C4-2B (cell line): ENCODE results near the gene TMEM151A.

Source experiments
- ZFX ChIP-seq: fragments of 450-650 bp; IDR thresholded peaks from 2 replicates; pipeline ENCODE4 v1.6.1; 2017
- TF ChIP-seq, protein P1 (sequence below): fragments of 450-650 bp; conservative IDR thresholded peaks from 2 replicates; pipeline ENCODE4 v1.5.1; 2017; ENCODE audit warnings: mild to moderate bottlenecking

DNA sequence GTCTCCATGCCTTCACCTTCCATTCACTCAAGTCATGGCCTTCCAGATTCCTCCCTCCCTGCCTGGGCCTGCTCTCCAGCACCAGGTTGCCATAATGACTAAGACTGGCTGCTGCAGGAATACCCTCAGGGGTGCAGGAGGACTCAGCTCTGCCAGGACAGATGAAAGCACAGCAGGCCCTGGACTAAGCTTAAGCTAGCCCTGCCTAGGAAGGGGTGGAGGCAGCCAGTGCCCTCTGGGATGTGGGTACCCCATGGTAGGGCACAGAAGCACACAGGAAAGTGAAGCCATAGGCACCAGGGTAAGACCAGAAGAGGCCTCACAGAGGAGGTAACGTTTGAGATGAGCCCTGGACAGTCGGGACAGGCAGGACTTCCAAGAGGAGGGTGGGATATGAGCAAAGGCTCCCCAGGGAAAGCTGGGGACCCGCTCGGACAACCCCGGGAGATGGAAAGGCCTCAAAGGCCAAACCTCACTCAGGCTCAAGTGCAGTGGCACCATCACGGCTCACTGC, 47.5 kb downstream of the TMEM151A start:
- TF ChIP-seq, protein P1, sequence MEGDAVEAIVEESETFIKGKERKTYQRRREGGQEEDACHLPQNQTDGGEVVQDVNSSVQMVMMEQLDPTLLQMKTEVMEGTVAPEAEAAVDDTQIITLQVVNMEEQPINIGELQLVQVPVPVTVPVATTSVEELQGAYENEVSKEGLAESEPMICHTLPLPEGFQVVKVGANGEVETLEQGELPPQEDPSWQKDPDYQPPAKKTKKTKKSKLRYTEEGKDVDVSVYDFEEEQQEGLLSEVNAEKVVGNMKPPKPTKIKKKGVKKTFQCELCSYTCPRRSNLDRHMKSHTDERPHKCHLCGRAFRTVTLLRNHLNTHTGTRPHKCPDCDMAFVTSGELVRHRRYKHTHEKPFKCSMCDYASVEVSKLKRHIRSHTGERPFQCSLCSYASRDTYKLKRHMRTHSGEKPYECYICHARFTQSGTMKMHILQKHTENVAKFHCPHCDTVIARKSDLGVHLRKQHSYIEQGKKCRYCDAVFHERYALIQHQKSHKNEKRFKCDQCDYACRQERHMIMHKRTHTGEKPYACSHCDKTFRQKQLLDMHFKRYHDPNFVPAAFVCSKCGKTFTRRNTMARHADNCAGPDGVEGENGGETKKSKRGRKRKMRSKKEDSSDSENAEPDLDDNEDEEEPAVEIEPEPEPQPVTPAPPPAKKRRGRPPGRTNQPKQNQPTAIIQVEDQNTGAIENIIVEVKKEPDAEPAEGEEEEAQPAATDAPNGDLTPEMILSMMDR = no peak
- no peak for TF ChIP-seq ZFX
